ENCODE measurements around the gene CALML4.

GRCh38 chr15:68220967-68221366 is 15.8 kb upstream of the CALML4 start:
- TF ChIP-seq ELF4 (IDR thresholded peaks at IDR 0.05) (no peak), FOXA1 (IDR thresholded peaks at IDR 0.05) (no peak), PKNOX1 (IDR thresholded peaks at IDR 0.05) (no peak), SP1 (IDR thresholded peaks at IDR 0.05) (no peak), SUZ12 (IDR thresholded peaks at IDR 0.05) (no peak), BHLHE40 (IDR thresholded peaks at IDR 0.05; ENCODE audit: borderline replicate concordance) (no peak), FOXM1 (IDR thresholded peaks at IDR 0.05; ENCODE audit: borderline replicate concordance) (no peak), NFRKB (IDR thresholded peaks at IDR 0.05) (no peak)

Measured in HEK293T (cell line).